HG03175 (cell line): ENCODE data around the gene KLRD1.
A peak's percentile ranks its signal among the peaks of the same experiment; 100 is the strongest.
"Not testable (repeated sequence)": the region's sequence is repeated elsewhere in the genome, so short reads cannot be mapped to it uniquely, and the experiment has no call there.

Source experiments
- ATAC-seq: cut with Tn5 transposase; IDR thresholded peaks from one replicate; pipeline ENCODE4 v1.9.1; 2021; ENCODE audit warnings: mild to moderate bottlenecking, moderate library complexity; ENCODE audit not compliant: unreplicated experiment

Gene KLRD1

GRCh38 chr12:10336196-10336595 is 28.5 kb downstream of the KLRD1 start:
- ATAC-seq, result not testable (repeated sequence)

GRCh38 chr12:10338470-10338869 is 30.8 kb downstream of the KLRD1 start:
- ATAC-seq, result not testable (repeated sequence)

- no peak for ATAC-seq
Measured at GRCh38 chr12:10339053-10339840, 31.6 kb downstream of the KLRD1 start.

DNA sequence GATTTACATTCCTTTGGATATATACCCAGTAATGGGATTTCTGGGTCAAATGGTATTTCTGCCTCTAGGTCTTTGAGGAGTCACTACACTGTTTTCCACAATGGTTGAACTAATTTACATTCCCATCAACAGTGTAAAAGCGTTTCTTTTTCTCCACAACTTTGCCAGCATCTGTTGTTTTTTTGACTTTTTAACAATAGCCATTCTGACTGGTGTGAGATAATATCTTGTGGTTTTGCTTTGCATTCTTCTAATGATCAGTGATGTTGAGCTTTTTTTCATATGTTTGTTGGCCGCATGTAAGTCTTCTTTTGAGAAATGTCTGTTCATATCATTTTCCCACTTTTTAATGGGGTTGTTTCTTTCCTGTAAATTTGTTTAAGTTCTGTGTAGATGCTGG is 33.3 kb downstream of the KLRD1 start:
- ATAC-seq, result not testable (repeated sequence)

DNA sequence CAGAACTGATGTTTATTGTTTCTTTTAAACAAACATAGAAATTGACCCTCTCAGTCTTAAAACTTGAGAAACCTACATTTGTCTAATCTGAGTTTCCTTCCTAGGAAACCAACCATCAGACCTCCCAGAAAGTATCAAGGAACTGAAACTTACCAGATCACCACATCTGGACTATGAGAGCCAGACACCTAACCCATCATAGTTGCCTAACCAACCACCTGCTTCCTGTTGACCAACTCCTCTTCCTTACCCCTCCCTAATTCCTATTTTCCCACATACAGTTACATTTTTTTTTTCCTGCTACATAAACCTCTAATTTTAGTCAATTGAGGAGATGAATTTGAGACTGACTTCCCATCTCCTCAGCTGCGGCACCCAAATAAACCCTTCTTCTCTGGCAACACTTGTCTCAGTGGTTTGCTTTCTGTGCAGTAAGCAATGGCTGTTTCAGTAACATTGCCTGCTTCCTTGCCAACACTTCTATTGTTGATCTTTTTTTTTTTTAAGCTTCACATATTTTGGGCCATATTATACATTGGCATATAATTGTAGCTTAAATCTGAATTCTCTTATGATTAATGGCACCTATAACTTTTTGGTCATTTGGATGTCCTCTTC is 34.3 kb downstream of the KLRD1 start:
- no peak for ATAC-seq

DNA sequence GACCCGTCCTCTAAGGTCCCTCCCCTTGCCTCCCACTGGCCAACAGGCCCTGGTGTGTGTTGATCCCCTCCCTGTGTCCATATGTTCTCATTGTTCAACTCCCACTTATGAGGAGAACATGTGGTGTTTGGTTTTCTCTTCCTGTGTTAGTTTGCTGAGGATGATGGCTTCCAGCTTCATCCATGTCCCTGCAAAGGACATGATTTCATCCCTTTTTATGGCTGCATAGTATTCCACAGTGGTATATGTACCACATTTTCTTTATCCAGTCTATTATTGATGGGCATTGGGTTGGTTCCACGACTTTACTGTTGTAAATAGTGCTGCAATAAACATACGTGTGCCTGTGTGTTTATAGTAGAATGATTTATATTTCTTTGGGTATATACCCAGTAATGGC is 43.8 kb downstream of the KLRD1 start:
- not testable (repeated sequence) for ATAC-seq

- no peak for ATAC-seq
Measured at GRCh38 chr12:10354071-10354470, 46.4 kb downstream of the KLRD1 start.

GRCh38 chr12:10354502-10354901 is 46.8 kb downstream of the KLRD1 start:
- ATAC-seq, result no peak

GRCh38 chr12:10358131-10358530 is 50.5 kb downstream of the KLRD1 start:
- no peak for ATAC-seq

- ATAC-seq, result no peak
Measured at GRCh38 chr12:10358969-10359368, 51.3 kb downstream of the KLRD1 start.

DNA sequence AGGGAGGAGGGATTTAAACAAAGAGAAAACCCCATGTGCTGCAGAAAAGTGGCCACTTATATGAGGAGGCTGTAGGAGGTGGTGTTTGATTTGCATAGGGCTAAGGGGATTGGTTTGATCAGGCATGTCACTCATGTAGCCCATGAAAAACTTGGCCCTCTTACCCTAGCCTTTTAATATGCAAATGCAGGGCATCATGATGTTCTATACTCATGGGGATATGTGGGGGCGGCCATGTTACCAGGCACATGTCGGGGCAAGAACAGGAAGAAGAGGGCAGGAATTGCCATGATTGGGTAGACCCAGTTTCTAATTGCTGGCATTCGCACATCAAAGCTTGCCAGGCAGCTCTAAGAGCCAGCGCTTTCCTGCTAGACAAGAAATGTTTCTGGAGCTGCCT is 53.4 kb downstream of the KLRD1 start:
- ATAC-seq, result no peak

DNA sequence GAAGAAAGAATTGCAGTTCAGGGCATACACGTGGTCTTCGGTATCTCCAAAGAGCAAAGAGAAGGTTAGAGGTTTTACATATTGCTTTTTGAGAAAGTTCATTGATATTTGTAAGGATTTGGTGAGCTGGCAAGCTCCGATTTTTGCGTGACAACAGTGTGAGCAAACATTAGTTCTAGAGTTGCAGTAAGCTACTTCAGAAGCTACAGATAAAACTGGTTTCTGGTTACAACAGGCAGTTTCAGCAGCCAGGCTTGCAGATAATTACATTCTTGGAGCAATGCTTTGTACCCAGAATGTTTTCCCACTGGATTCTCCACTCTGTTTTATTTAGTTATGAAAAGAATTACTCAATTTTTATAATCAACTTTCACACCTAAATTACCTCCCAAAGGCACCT is 54.0 kb downstream of the KLRD1 start:
- ATAC-seq, result no peak

GRCh38 chr12:10362325-10362724 is 54.7 kb downstream of the KLRD1 start:
- ATAC-seq, result no peak

DNA sequence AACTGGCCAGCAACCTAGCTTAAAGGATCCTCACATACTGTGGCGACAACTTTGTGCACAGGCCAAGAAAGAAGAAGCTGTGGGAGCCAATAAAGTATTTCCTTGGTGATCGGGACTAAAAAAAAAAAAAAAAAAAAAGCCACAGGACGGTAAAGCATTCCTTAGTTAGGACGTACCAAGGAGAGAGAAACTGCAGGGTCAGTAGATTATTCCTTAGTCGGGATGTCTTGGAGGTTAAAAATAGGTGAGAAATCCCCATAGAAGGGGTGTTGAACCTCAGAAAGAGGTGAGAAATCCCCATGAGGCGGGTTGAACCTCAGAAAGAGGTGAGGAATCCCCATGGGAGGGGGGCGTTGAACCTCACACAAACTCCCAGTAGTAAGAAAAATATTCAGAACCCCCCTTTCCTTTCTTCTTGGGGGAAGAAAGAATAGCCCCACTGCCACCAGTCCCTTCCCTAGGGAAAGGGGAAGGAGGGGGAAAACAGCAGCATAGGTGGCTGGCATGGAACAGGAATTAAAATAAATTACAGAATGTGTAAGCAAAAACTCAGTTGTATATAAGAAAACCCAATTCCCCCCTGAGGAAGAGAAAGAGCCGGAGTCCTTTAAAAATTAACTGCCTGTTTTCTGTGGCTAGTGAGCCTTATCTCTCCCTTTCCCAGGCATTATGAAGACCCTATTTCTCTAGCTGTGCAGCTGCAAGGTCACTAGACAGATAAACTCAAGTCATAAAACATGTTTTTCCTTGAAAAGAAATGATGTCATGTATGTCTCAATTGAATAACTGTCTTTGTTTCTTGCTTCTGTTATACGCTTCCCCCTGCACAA is 55.4 kb downstream of the KLRD1 start:
- no peak for ATAC-seq

GRCh38 chr12:10363658-10363913 is 55.9 kb downstream of the KLRD1 start:
- ATAC-seq, result no peak

GRCh38 chr12:10363914-10364814 is 56.5 kb downstream of the KLRD1 start:
- peak; percentile 87 for ATAC-seq

- ATAC-seq, result peak; percentile 69
Measured at GRCh38 chr12:10364815-10365622, 57.3 kb downstream of the KLRD1 start.

- ATAC-seq, result no peak
Measured at GRCh38 chr12:10365696-10366405, 58.2 kb downstream of the KLRD1 start.

DNA sequence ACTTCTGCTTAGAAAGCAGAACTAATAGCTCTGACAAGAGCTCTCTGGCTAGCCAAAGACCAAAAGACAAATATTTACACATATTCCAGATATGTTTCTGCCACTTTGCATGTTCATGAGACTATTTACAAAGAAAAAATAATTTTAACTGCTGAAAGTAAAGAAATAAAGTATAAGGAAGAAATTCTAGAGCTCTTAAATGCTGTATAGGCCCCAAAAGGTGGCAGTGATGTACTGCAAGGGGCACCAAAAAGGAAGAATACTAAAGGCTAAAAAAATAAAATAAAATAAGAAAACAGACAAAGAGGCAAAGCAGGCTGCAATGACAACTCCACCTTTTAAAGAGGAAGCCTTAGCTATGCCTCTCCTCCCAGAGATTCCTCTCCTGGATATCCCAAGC is 59.2 kb downstream of the KLRD1 start:
- ATAC-seq, result no peak
